ENCODE results near the gene SERGEF.
"Not testable (repeated sequence)": the region's sequence is repeated elsewhere in the genome, so short reads cannot be mapped to it uniquely, and the experiment has no call there.

The SERGEF gene

GRCh38 chr11:18000128-18000527, 12.7 kb downstream of the SERGEF start:
- not testable (repeated sequence) for DNase-seq

GRCh38 chr11:17992916-17993315, 19.9 kb downstream of the SERGEF start:
- DNase-seq, result peak in 2 of 14 donors; percentile 16 to 81

- peak in 1 of 14 donors; percentile 52 for DNase-seq
These were observed 20.9 kb downstream of the SERGEF start for GRCh38 chr11:17991783-17992433.

GRCh38 chr11:17989306-17989705, 23.5 kb downstream of the SERGEF start:
- DNase-seq, result no peak

- no peak for DNase-seq
These were observed 24.4 kb downstream of the SERGEF start for GRCh38 chr11:17988465-17988864.

GRCh38 chr11:17987826-17988225, 25.0 kb downstream of the SERGEF start:
- no peak for DNase-seq

- DNase-seq, result no peak
These were observed 26.1 kb downstream of the SERGEF start for GRCh38 chr11:17986711-17987220.

GRCh38 chr11:17986007-17986710, 26.7 kb downstream of the SERGEF start:
- peak in 1 of 14 donors; percentile 46 for DNase-seq

GRCh38 chr11:17985517-17985916, 27.3 kb downstream of the SERGEF start:
- DNase-seq, result peak in 1 of 14 donors; percentile 92

- no peak for DNase-seq
These were observed 29.3 kb downstream of the SERGEF start for GRCh38 chr11:17983569-17983968.

- DNase-seq, result peak in 2 of 14 donors; percentile 16 to 56
These were observed 33.0 kb downstream of the SERGEF start for GRCh38 chr11:17979770-17980371.

- peak in 6 of 14 donors; percentile 14 to 78 (median 27) for DNase-seq
These were observed 34.1 kb downstream of the SERGEF start for GRCh38 chr11:17978553-17979287.

- peak in 1 of 14 donors; percentile 88 for DNase-seq
These were observed 36.2 kb downstream of the SERGEF start for GRCh38 chr11:17976651-17977050.

- DNase-seq, result peak in 1 of 14 donors; percentile 91
These were observed 38.6 kb downstream of the SERGEF start for GRCh38 chr11:17974246-17974645.

GRCh38 chr11:17972987-17973386, 39.9 kb downstream of the SERGEF start:
- peak in 1 of 14 donors; percentile 83 for DNase-seq

- DNase-seq, result no peak
These were observed 44.6 kb downstream of the SERGEF start for GRCh38 chr11:17968206-17968605.

GRCh38 chr11:17967661-17968060, 45.2 kb downstream of the SERGEF start:
- no peak for DNase-seq

GRCh38 chr11:17960091-17960490, 52.8 kb downstream of the SERGEF start:
- no peak for DNase-seq

- DNase-seq, result no peak
These were observed 54.4 kb downstream of the SERGEF start for GRCh38 chr11:17958446-17958845.

GRCh38 chr11:17954395-17955252, 58.2 kb downstream of the SERGEF start:
- no peak for DNase-seq

GRCh38 chr11:17952487-17952886, 60.4 kb downstream of the SERGEF start:
- no peak for DNase-seq

Measured in C1 segment of cervical spinal cord (tissue), 14 donors.